ENCODE data around the gene PRKCH. TPM values are rescaled to one million over a fixed set of nuclear protein-coding genes. Genes with fewer than 3 reads are reported as not detected.
"Not testable (repeated sequence)": the region's sequence is repeated elsewhere in the genome, so short reads cannot be mapped to it uniquely, and the experiment has no call there.

Gene PRKCH
- total RNA-seq, 2 experiments from 2014 or later: 244 to 293 TPM

DNA sequence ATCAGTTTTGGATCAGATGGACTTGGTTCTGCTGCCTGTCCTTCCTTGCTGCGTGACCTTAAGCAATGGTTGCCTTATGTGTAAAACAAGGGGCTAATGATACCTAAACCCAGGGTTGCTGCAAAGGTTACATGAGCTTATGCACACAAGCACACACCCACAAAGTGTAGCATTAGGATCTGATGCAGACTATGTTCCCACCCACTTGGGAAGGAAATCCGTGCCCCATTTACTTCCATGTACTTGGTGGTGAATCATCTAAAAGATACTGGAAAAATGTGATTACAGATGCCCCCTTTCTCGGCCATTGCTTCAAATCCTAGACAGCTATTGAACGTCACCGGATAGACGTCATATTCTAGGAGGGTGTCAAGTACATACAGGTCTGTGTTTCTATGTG is 87.1 kb downstream of the PRKCH start:
- CTCF ChIA-PET: interaction anchor here (0.8 to 1.7 kb wide), 3 partner anchors 17 to 29 kb away, joined by 3 to 4 read pairs (median 3); no protein-coding TSS in a partner anchor
- DNase-seq: no peak
- POLR2A ChIA-PET: no interaction called here
- Mint-ChIP-seq H3K27ac (peak overlapping the region; percentile 54), H3K4me1 (peaks cover 55% of the 10 kb centered on the region), H3K9me3 (peaks cover 5% of the 10 kb centered on the region), H3K36me3 (ENCODE audit: low read depth) (peaks cover 54% of the 10 kb centered on the region), H3K27me3 (no peaks in the 10 kb centered on the region), H3K4me3 (no peak overlapping the region)

GRCh38 chr14:61409782-61410181 is 88.4 kb downstream of the PRKCH start:
- H3K4me3 Mint-ChIP-seq: no peak overlapping the region
- H3K4me1 Mint-ChIP-seq: peaks cover 44% of the 10 kb centered on the region
- POLR2A ChIA-PET: interaction anchor here (0.6 kb wide), 1 partner anchor 72 kb away, joined by 3 read pairs; no protein-coding TSS in a partner anchor
- DNase-seq: no peak
- peaks cover 5% of the 10 kb centered on the region for H3K9me3 Mint-ChIP-seq
- CTCF ChIA-PET: interaction anchor here (2.4 kb wide), 1 partner anchor 11 kb away, joined by 8 read pairs; no protein-coding TSS in a partner anchor
- peaks cover 50% of the 10 kb centered on the region for H3K36me3 Mint-ChIP-seq (ENCODE audit: low read depth)
- H3K27me3 Mint-ChIP-seq: no peaks in the 10 kb centered on the region
- no peak overlapping the region for H3K27ac Mint-ChIP-seq

GRCh38 chr14:61415934-61416333 is 94.6 kb downstream of the PRKCH start:
- CTCF ChIA-PET: interaction anchor here (0.7 to 1.3 kb wide), 2 partner anchors 35 to 95 kb away, joined by 3 read pairs; partner anchors contain the start of gene PRKCH
- peaks cover 44% of the 10 kb centered on the region for H3K36me3 Mint-ChIP-seq (ENCODE audit: low read depth)
- H3K27me3 Mint-ChIP-seq, H3K4me1 Mint-ChIP-seq, H3K4me3 Mint-ChIP-seq, H3K9me3 Mint-ChIP-seq, DNase-seq, POLR2A ChIA-PET: not testable (repeated sequence)
- peak overlapping the region; percentile 89 for H3K27ac Mint-ChIP-seq

GRCh38 chr14:61416591-61416990 is 95.2 kb downstream of the PRKCH start:
- H3K9me3 Mint-ChIP-seq: no peaks in the 10 kb centered on the region
- H3K4me1 Mint-ChIP-seq: no peaks in the 10 kb centered on the region
- H3K27ac Mint-ChIP-seq: peak overlapping the region; percentile 89
- peaks cover 42% of the 10 kb centered on the region for H3K36me3 Mint-ChIP-seq (ENCODE audit: low read depth)
- ChIA-PET CTCF (interaction anchor here (0.7 to 1.3 kb wide), 3 partner anchors 19 to 95 kb away, joined by 3 to 5 read pairs (median 3); partner anchors contain the start of gene PRKCH), POLR2A (no interaction called here)
- no peak for DNase-seq
- no peaks in the 10 kb centered on the region for H3K27me3 Mint-ChIP-seq
- H3K4me3 Mint-ChIP-seq: peak overlapping the region; percentile 48

DNA sequence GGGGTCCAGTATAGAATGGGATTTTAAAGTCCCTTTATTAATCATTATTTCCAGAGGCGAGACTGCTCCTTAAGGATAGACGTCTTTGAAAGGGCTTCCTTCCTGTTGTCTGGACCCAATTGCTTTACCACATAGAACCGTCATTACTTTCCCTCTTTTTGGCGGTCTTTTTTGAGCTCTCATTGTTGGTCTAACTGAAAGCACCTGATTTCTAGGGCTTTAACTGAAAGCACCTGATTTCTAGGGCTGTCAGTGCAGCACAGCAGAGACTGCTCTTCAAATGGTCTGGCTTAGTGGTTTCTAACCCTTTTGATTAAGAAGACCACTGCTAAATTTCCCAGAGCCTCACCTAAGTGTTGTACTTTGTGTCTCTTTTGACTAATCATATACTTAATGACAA is 95.8 kb downstream of the PRKCH start:
- H3K27me3 Mint-ChIP-seq: no peaks in the 10 kb centered on the region
- H3K27ac Mint-ChIP-seq: peak overlapping the region; percentile 89
- ChIA-PET CTCF (interaction anchor here (1.1 kb wide), 1 partner anchor 19 kb away, joined by 5 read pairs; no protein-coding TSS in a partner anchor), POLR2A (interaction anchor here (0.6 kb wide), 1 partner anchor 94 kb away, joined by 3 read pairs; no protein-coding TSS in a partner anchor)
- peaks cover 41% of the 10 kb centered on the region for H3K36me3 Mint-ChIP-seq (ENCODE audit: low read depth)
- DNase-seq: peak; percentile 31
- H3K4me1 Mint-ChIP-seq: peaks cover 1% of the 10 kb centered on the region
- H3K9me3 Mint-ChIP-seq: no peaks in the 10 kb centered on the region
- H3K4me3 Mint-ChIP-seq: peak overlapping the region; percentile 48

- H3K9me3 Mint-ChIP-seq: peaks cover 4% of the 10 kb centered on the region
- POLR2A ChIA-PET: no interaction called here
- CTCF ChIA-PET: interaction anchor here (0.6 to 0.7 kb wide), 2 partner anchors 33 to 236 kb away, joined by 3 read pairs; no protein-coding TSS in a partner anchor
- peaks cover 9% of the 10 kb centered on the region for H3K4me1 Mint-ChIP-seq
- peak overlapping the region; percentile 42 for H3K27ac Mint-ChIP-seq
- H3K4me3 Mint-ChIP-seq: no peak overlapping the region
- peaks cover 47% of the 10 kb centered on the region for H3K36me3 Mint-ChIP-seq (ENCODE audit: low read depth)
- no peak for DNase-seq
- H3K27me3 Mint-ChIP-seq: no peaks in the 10 kb centered on the region
Observed at GRCh38 chr14:61417883-61418455, 96.6 kb downstream of the PRKCH start.

- DNase-seq: no peak
- no peak overlapping the region for H3K4me3 Mint-ChIP-seq
- ChIA-PET POLR2A (no interaction called here), CTCF (interaction anchor here (1.1 kb wide), 1 partner anchor 34 kb away, joined by 3 read pairs; no protein-coding TSS in a partner anchor)
- H3K27me3 Mint-ChIP-seq: no peaks in the 10 kb centered on the region
- H3K36me3 Mint-ChIP-seq (ENCODE audit: low read depth): peaks cover 54% of the 10 kb centered on the region
- peaks cover 15% of the 10 kb centered on the region for H3K4me1 Mint-ChIP-seq
- H3K9me3 Mint-ChIP-seq: peaks cover 8% of the 10 kb centered on the region
- peak overlapping the region; percentile 42 for H3K27ac Mint-ChIP-seq
Observed at GRCh38 chr14:61418746-61419145, 97.4 kb downstream of the PRKCH start.

DNA sequence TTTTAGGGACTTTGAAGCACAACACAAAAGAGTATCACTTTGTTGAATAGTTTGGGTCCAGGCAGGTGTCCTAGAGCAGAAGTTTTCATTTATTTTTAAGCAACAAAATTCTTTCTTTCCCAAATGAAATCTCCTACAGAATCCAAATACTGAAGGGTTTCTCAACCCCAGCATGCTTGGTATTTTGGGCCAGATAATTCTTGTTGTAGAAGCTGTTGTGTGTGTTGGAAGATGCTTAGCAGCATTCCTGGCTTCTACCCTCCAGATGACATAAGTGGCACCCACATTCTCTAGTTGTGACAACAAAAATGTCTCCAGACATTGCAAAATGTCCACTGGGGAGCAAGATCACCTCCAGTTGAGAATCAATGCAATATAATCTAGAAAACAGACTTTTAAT is 97.8 kb downstream of the PRKCH start:
- no peak for DNase-seq
- peaks cover 58% of the 10 kb centered on the region for H3K36me3 Mint-ChIP-seq (ENCODE audit: low read depth)
- peaks cover 12% of the 10 kb centered on the region for H3K9me3 Mint-ChIP-seq
- H3K4me3 Mint-ChIP-seq: no peak overlapping the region
- H3K27me3 Mint-ChIP-seq: no peaks in the 10 kb centered on the region
- ChIA-PET CTCF (interaction anchor here (1.1 to 1.7 kb wide), 3 partner anchors 13 to 43 kb away, joined by 3 to 5 read pairs (median 4); no protein-coding TSS in a partner anchor), POLR2A (no interaction called here)
- peaks cover 19% of the 10 kb centered on the region for H3K4me1 Mint-ChIP-seq
- H3K27ac Mint-ChIP-seq: peak overlapping the region; percentile 54

DNA sequence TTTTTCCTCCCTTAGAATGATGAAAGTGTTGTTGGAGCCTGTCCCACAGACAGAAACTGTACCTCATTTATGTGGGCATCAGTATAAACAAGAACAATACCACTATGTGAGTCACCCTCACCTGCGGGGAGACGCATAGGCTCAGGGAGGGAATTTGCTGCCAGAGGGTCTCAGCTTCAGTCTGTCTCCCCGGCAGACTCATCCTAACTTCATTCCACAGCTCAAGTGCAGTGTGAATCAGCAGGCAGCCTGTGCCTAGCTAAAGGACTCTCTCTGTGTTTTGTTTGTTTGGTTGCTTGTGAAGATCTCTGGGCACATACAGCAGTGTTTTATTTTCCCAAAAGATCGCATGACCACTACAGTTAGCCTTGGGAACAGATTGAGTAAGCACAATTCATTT is 98.9 kb downstream of the PRKCH start:
- Mint-ChIP-seq H3K4me1 (peaks cover 24% of the 10 kb centered on the region), H3K4me3 (no peak overlapping the region)

GRCh38 chr14:61421212-61421923 is 100.0 kb downstream of the PRKCH start:
- peaks cover 22% of the 10 kb centered on the region for H3K9me3 Mint-ChIP-seq
- H3K27me3 Mint-ChIP-seq: no peaks in the 10 kb centered on the region
- H3K4me1 Mint-ChIP-seq: peaks cover 34% of the 10 kb centered on the region
- H3K4me3 Mint-ChIP-seq: no peak overlapping the region
- ChIA-PET CTCF (interaction anchor here (1.0 to 2.6 kb wide), 4 partner anchors 11 to 27 kb away, joined by 3 to 8 read pairs (median 6); no protein-coding TSS in a partner anchor), POLR2A (no interaction called here)
- no peak for DNase-seq
- H3K36me3 Mint-ChIP-seq (ENCODE audit: low read depth): peaks cover 76% of the 10 kb centered on the region
- peak overlapping the region; percentile 70 for H3K27ac Mint-ChIP-seq

More for the DNA sequence above, 98.9 kb downstream of the PRKCH start:
- Mint-ChIP-seq H3K36me3 (ENCODE audit: low read depth) (peaks cover 70% of the 10 kb centered on the region), H3K27ac (peak overlapping the region; percentile 28), H3K9me3 (peaks cover 15% of the 10 kb centered on the region), H3K27me3 (no peaks in the 10 kb centered on the region)
- DNase-seq: no peak
- POLR2A ChIA-PET: no interaction called here
- CTCF ChIA-PET: interaction anchor here (1.0 to 2.6 kb wide), 6 partner anchors 9 to 76 kb away, joined by 3 to 8 read pairs (median 4); no protein-coding TSS in a partner anchor

DNA sequence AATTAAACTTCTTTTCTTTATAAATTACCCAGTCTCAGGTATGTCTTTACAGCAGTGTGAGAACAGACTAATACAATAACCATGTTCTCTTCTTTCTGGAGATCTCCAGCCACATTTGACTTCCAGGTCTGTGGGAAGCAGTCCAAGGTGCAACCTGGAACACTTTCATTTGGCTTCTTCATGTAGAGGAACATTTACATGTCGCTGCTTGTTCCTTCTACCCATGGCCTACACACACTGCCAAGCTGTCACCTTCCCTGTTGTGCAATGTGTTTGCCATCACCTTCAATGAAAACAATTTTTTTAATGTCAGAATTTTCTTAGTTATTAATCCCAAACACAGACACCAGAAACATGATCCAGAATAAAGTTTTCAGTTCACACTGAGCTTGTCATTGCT is 104.7 kb downstream of the PRKCH start:
- DNase-seq: no peak
- Mint-ChIP-seq H3K27me3 (no peaks in the 10 kb centered on the region), H3K4me1 (peaks cover 71% of the 10 kb centered on the region), H3K27ac (peak overlapping the region; percentile 76), H3K36me3 (ENCODE audit: low read depth) (peaks cover 82% of the 10 kb centered on the region), H3K4me3 (no peak overlapping the region), H3K9me3 (peaks cover 28% of the 10 kb centered on the region)
- ChIA-PET POLR2A (no interaction called here), CTCF (interaction anchor here (1.1 to 1.4 kb wide), 3 partner anchors 9 to 36 kb away, joined by 3 read pairs; no protein-coding TSS in a partner anchor)

DNA sequence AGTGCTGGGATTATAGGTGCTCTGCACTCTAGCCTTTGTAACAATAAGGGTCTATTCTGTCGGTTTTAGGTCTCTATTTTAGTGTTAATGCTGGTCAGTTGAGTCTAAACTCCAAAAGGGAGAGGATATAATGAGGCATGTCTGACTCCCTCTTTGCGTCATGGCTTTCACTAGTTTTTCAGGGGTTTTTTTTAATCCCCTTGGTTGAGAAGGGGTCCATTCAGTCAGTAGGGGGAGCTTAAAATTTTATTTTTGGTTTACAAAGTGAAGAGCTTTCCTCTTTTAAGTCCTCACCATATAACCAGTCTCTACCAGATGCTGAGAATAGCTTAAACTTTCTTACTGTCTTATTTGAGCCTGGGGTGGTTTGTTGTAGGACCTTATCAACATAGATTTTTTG is 106.9 kb downstream of the PRKCH start:
- ChIA-PET CTCF (interaction anchor here (0.8 to 1.3 kb wide), 4 partner anchors 8 to 20 kb away, joined by 3 to 4 read pairs (median 3); no protein-coding TSS in a partner anchor), POLR2A (no interaction called here)
- DNase-seq: no peak
- peaks cover 79% of the 10 kb centered on the region for H3K4me1 Mint-ChIP-seq
- peaks cover 22% of the 10 kb centered on the region for H3K9me3 Mint-ChIP-seq
- peaks cover 74% of the 10 kb centered on the region for H3K36me3 Mint-ChIP-seq (ENCODE audit: low read depth)
- H3K4me3 Mint-ChIP-seq: no peak overlapping the region
- no peak overlapping the region for H3K27ac Mint-ChIP-seq
- no peaks in the 10 kb centered on the region for H3K27me3 Mint-ChIP-seq

GRCh38 chr14:61429316-61429715 is 107.9 kb downstream of the PRKCH start:
- Mint-ChIP-seq H3K9me3 (peaks cover 15% of the 10 kb centered on the region), H3K36me3 (ENCODE audit: low read depth) (peaks cover 74% of the 10 kb centered on the region), H3K27ac (no peak overlapping the region), H3K27me3 (no peaks in the 10 kb centered on the region), H3K4me1 (peaks cover 81% of the 10 kb centered on the region), H3K4me3 (no peak overlapping the region)
- POLR2A ChIA-PET: no interaction called here
- CTCF ChIA-PET: interaction anchor here (1.3 kb wide), 2 partner anchors 9 to 13 kb away, joined by 3 to 4 read pairs; no protein-coding TSS in a partner anchor
- no peak for DNase-seq
